GM12873 (cell line): ENCODE results near the gene SORCS2.

ENCODE experiments used
- CTCF ChIP-seq: IDR thresholded peaks from 2 replicates; pipeline ENCODE4 v1.5.1; 2012; ENCODE audit warnings: low read depth, mild to moderate bottlenecking, moderate library complexity, low read length, control low read depth; ENCODE audit not compliant: insufficient read depth; ENCODE audit errors: missing control alignments

SORCS2 gene

DNA sequence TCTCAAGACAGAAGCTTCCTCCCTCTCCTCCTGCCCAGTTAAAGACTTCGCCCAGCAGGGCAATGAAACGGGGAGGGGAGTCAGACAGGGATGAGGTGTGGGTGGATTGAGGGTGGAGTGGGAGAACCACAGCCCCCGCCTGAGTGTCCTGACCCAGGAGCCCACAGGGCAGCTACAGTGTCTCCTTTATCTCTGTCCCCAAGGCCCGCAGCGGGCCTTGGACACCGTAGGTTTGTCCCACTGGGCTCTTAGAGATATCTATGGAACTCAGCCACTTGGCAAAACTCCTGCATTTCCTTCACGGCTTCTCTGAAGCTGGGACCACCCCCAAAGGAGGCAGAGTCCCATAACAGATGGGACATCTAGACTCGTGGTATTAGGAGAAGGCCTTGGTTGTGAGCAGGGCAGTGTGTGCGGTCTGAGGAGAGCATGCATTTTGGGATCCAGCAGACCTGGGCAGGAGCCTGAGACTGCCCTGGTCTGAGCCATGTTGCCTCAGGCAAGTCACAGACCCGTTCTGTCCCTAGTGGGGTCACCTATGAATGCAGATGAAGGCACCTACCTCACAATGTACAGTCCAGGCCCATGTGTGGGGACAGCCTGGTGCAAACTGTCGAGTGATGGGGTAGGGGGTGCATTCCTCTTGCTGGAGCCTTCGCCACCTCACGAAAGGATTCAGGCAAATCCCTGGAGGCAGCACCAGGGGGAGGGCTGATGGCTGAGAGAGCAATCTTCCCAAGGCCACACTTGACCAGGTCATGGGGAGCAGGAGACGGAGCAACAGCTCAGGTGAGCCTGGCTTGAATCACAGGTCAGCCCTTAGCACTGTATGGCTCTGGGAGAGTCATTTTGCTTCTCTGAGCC, 468.1 kb downstream of the SORCS2 start:
- no peak for TF ChIP-seq CTCF

GRCh38 chr4:7661066-7661748, 468.9 kb downstream of the SORCS2 start:
- no peak for TF ChIP-seq CTCF

DNA sequence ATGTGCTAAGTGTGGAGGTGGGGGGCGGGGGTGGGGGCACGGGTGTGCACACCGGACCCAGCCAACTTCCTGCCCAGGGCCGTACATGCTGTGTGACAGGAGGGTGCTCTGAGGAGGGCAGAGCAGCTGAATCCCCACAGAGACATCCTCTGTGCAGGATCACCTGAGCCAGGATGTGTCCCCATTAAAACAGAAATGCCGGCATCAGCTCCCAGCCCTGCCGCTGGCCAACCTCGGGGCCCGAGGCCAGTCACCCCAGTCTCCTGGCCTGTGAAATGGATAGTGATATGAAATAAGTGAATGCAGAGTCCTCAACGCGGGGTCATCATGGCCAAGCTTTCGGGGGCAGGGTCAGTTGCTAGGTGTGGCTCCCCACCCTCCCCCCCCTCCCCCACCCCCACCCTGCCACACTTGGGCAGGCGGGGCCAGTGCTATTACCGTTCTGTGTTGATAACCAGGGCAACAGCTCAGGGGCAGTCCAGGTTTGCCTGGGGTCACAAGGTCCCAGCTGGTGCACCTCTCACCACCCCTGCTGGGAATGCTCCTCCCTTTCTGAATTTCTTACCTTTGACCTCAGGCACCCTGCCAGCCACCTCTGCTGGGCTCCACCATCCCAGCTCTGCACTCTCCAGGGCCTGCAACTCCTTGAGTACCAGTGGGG, 469.6 kb downstream of the SORCS2 start:
- no peak for TF ChIP-seq CTCF

- no peak for TF ChIP-seq CTCF
Measured at GRCh38 chr4:7662507-7662846, 470.1 kb downstream of the SORCS2 start.

DNA sequence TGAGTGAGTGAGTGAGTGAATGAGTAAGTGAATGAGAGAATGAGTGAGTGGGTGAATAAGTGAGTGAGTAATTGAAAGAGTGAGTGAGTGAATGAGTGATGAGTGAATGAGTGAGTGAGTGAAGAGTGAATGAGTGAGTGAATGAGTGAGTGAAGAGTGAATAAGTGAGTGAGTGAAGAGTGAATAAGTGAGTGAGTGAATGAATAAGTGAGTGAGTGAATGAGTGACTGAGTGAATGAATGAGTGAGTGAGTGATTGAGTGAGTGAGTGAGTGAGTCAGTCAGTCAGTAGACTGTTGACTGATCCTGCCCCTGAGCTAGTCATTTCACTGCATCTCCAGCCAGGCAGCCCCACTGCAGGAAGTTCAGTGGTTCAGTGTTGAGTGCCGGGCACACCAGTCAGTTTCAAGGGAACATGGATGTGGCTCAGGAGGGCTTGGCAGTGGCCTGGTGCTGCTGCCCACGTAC, 470.8 kb downstream of the SORCS2 start:
- TF ChIP-seq CTCF, result no peak

DNA sequence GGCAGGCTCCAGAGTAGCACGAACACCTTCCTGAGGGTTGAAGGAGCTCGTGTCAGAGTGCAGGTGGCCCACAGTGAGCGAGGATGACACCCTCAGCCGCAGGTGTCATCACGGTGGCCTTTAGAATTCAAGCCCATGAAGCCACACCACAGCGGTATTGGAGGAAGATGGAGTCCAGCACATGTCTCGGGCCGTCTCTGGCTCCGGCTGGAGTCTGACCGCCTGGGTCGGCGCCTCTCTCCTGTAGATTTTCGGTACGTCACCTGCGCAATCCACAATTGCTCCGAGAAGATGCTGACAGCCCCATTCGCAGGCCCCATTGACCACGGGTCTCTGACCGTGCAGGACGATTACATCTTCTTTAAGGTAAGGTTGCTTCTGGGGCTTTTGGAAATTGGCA, 471.8 kb downstream of the SORCS2 start:
- TF ChIP-seq CTCF, result no peak

GRCh38 chr4:7665321-7665720, 473.0 kb downstream of the SORCS2 start:
- no peak for TF ChIP-seq CTCF
